ENCODE data around the gene ERC1.
"Not testable (repeated sequence)": the region's sequence is repeated elsewhere in the genome, so short reads cannot be mapped to it uniquely, and the experiment has no call there.

ERC1 gene

GRCh38 chr12:1289371-1290155 is 298.5 kb downstream of the ERC1 start:
- no peak for DNase-seq (ENCODE audit: low read depth)

GRCh38 chr12:1290716-1291115 is 299.7 kb downstream of the ERC1 start:
- DNase-seq (ENCODE audit: low read depth) = no peak

- DNase-seq (ENCODE audit: low read depth) = no peak
Observed at GRCh38 chr12:1291601-1292332, 300.7 kb downstream of the ERC1 start.

GRCh38 chr12:1293901-1294300 is 302.9 kb downstream of the ERC1 start:
- no peak for DNase-seq (ENCODE audit: low read depth)

- DNase-seq (ENCODE audit: low read depth) = no peak
Observed at GRCh38 chr12:1297206-1297605, 306.2 kb downstream of the ERC1 start.

- DNase-seq (ENCODE audit: low read depth) = no peak
Observed at GRCh38 chr12:1297639-1298175, 306.7 kb downstream of the ERC1 start.

- no peak for DNase-seq (ENCODE audit: low read depth)
Observed at GRCh38 chr12:1300460-1300859, 309.4 kb downstream of the ERC1 start.

- no peak for DNase-seq (ENCODE audit: low read depth)
Observed at GRCh38 chr12:1302201-1302870, 311.3 kb downstream of the ERC1 start.

GRCh38 chr12:1305063-1305434 is 314.0 kb downstream of the ERC1 start:
- DNase-seq (ENCODE audit: low read depth) = no peak

GRCh38 chr12:1305791-1306500 is 314.9 kb downstream of the ERC1 start:
- no peak for DNase-seq (ENCODE audit: low read depth)

- no peak for DNase-seq (ENCODE audit: low read depth)
Observed at GRCh38 chr12:1306817-1307216, 315.8 kb downstream of the ERC1 start.

- DNase-seq (ENCODE audit: low read depth) = no peak
Observed at GRCh38 chr12:1307796-1308195, 316.8 kb downstream of the ERC1 start.

- DNase-seq (ENCODE audit: low read depth) = no peak
Observed at GRCh38 chr12:1309613-1310012, 318.6 kb downstream of the ERC1 start.

GRCh38 chr12:1310653-1311052 is 319.6 kb downstream of the ERC1 start:
- no peak for DNase-seq (ENCODE audit: low read depth)

GRCh38 chr12:1311145-1311544 is 320.1 kb downstream of the ERC1 start:
- no peak for DNase-seq (ENCODE audit: low read depth)

GRCh38 chr12:1313906-1314305 is 322.9 kb downstream of the ERC1 start:
- DNase-seq (ENCODE audit: low read depth) = no peak

GRCh38 chr12:1314523-1314922 is 323.5 kb downstream of the ERC1 start:
- DNase-seq (ENCODE audit: low read depth) = no peak

GRCh38 chr12:1316991-1317390 is 326.0 kb downstream of the ERC1 start:
- not testable (repeated sequence) for DNase-seq (ENCODE audit: low read depth)

GRCh38 chr12:1318327-1319031 is 327.5 kb downstream of the ERC1 start:
- DNase-seq (ENCODE audit: low read depth) = no peak

- DNase-seq (ENCODE audit: low read depth) = no peak
Observed at GRCh38 chr12:1319212-1319611, 328.2 kb downstream of the ERC1 start.

GRCh38 chr12:1320021-1320420 is 329.0 kb downstream of the ERC1 start:
- DNase-seq (ENCODE audit: low read depth) = no peak

All from activated T-cell treated with anti-CD3 and anti-CD28 coated beads for 48 hours (primary cell).